GM12875 (cell line): ENCODE measurements around the gene ANKFN1.
A peak's percentile ranks its signal among the peaks of the same experiment; 100 is the strongest.

Source experiments
- H3K4me3 ChIP-seq: one replicate; pipeline ENCODE4 v1.5.1; 2011; ENCODE audit warnings: low read depth, low read length, control low read depth
- CTCF ChIP-seq: IDR thresholded peaks from 2 replicates; pipeline ENCODE4 v1.5.1; 2011; ENCODE audit warnings: low read depth, mild to moderate bottlenecking, control low read depth, inconsistent platforms, low read length, moderate library complexity, borderline replicate concordance; ENCODE audit not compliant: insufficient read depth

Gene ANKFN1

DNA sequence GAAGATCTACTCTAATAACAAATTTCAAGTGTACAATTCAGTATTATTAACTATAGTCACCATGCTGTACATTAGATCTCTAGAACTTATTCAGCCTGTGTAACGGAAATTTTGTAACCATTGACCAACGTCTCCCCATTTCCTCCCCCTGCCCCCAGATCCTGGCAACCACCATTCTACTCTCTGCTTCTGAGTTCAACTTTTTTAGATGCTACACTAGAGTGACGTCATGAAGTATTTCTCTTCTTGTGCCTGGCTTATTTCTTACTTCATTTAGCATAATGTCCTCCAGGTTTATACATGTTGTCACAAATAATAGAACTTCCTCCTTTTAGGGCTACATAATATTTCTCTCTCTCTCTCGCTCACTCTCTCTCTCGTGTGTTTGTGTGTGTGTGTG is 157.5 kb downstream of the ANKFN1 start:
- TF ChIP-seq CTCF = no peak
- H3K4me3 ChIP-seq = no peak overlapping the region

DNA sequence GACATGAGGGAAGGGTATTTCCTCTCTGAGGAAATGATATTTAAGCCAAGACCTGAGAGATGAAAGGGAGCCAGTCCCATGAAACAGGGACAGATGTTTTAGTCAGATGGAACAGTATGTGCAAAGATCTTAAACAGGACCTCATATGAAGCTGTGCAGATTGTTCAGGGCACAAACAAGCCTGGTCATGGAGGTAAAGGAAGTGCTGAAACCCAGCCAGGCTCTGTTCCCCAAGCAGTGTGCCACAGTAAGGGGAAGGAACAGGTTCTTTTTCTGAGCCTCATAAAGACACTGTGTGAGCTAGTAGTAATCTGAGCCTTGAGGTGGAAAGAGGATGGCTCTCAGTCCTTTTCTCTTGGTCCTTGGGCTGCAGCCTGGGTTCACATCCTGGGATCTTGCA is 159.9 kb downstream of the ANKFN1 start:
- H3K4me3 ChIP-seq = no peak overlapping the region
- TF ChIP-seq CTCF = no peak

GRCh38 chr17:56314026-56314425 is 160.8 kb downstream of the ANKFN1 start:
- H3K4me3 ChIP-seq = no peak overlapping the region
- TF ChIP-seq CTCF = no peak

GRCh38 chr17:56314984-56315602 is 161.8 kb downstream of the ANKFN1 start:
- H3K4me3 ChIP-seq = no peak overlapping the region
- no peak for TF ChIP-seq CTCF

GRCh38 chr17:56316604-56317003 is 163.3 kb downstream of the ANKFN1 start:
- no peak for TF ChIP-seq CTCF
- no peak overlapping the region for H3K4me3 ChIP-seq

DNA sequence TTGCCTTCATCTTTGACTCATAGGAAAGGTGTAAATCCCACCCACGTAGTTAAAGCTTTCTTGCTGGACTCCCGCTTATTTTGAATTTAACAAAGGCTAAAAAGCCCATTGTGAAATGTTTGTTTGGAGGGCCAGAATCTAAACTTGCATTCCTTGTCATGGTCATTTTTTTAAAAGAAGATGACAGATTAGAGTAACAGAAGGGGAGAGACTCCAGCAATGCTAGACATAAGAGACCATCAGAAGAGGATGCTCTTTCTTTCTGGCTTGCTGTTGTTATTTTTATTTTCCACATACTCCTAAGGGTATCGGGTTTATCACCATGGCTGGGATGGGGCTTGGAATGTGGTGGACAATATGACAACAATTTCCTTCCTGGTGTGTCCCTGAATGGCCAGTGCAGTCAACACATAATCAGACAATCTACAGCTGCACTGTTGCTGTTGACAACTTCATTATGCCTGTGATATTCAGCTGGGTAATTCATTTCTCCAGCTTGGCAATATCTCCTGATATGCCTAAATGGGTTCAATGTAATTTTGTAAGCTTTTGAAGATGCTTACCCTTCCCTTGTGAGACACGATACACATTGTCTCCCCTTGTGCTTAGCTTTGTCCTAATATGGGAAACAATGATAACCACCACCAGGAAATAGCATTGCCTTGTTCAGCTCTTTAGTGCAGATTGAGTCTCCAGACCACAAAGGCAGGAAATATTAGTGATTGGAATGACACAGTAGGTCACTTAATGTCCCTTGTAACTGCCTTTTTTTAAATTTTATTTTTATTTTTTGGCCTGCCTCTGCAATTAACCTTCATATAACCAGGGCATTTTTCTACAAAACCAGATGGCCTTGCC is 164.3 kb downstream of the ANKFN1 start:
- H3K4me3 ChIP-seq = no peak overlapping the region
- TF ChIP-seq CTCF = no peak

GRCh38 chr17:56319531-56319930 is 166.3 kb downstream of the ANKFN1 start:
- peak; percentile 45; the same call in 1 of the 2 replicates for TF ChIP-seq CTCF

More at GRCh38 chr17:56319531-56319930, 166.3 kb downstream of the ANKFN1 start:
- H3K4me3 ChIP-seq = no peak overlapping the region
